ENCODE results near the gene C9orf43. TPM values are rescaled to one million over a fixed set of nuclear protein-coding genes. Genes with fewer than 3 reads are reported as not detected.

The C9orf43 gene
- total RNA-seq, 4 donors from 2014 or later, result 0.34 to 0.75 (median 0.66) TPM

DNA sequence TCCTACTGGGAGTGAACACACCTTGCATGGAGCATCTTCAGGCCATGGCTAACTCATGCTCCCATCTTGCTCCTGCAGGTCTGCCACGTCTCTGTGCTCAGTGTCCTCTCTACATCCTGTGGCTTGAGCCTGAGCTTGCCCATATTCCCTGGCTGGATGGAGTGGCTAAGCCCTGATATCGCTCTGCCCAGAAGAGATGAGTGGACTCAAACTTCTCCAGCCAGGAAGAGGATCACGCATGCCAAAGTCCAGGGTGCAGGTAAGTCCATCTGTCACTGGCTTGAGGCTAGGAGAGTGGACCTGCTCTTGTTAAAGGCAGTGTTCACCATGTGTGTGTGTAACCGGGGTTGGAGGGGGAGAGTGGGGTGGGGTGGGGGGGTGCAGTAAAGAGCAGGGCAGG lies 51.4 kb downstream of the C9orf43 start:
- TF ChIP-seq, protein P1, sequence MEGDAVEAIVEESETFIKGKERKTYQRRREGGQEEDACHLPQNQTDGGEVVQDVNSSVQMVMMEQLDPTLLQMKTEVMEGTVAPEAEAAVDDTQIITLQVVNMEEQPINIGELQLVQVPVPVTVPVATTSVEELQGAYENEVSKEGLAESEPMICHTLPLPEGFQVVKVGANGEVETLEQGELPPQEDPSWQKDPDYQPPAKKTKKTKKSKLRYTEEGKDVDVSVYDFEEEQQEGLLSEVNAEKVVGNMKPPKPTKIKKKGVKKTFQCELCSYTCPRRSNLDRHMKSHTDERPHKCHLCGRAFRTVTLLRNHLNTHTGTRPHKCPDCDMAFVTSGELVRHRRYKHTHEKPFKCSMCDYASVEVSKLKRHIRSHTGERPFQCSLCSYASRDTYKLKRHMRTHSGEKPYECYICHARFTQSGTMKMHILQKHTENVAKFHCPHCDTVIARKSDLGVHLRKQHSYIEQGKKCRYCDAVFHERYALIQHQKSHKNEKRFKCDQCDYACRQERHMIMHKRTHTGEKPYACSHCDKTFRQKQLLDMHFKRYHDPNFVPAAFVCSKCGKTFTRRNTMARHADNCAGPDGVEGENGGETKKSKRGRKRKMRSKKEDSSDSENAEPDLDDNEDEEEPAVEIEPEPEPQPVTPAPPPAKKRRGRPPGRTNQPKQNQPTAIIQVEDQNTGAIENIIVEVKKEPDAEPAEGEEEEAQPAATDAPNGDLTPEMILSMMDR (IDR thresholded peaks at IDR 0.05; ENCODE audit: low read depth), result no peak

GRCh38 chr9:113462781-113463286 lies 52.3 kb downstream of the C9orf43 start:
- TF ChIP-seq, protein P1 (IDR thresholded peaks at IDR 0.05; ENCODE audit: low read depth), result no peak

DNA sequence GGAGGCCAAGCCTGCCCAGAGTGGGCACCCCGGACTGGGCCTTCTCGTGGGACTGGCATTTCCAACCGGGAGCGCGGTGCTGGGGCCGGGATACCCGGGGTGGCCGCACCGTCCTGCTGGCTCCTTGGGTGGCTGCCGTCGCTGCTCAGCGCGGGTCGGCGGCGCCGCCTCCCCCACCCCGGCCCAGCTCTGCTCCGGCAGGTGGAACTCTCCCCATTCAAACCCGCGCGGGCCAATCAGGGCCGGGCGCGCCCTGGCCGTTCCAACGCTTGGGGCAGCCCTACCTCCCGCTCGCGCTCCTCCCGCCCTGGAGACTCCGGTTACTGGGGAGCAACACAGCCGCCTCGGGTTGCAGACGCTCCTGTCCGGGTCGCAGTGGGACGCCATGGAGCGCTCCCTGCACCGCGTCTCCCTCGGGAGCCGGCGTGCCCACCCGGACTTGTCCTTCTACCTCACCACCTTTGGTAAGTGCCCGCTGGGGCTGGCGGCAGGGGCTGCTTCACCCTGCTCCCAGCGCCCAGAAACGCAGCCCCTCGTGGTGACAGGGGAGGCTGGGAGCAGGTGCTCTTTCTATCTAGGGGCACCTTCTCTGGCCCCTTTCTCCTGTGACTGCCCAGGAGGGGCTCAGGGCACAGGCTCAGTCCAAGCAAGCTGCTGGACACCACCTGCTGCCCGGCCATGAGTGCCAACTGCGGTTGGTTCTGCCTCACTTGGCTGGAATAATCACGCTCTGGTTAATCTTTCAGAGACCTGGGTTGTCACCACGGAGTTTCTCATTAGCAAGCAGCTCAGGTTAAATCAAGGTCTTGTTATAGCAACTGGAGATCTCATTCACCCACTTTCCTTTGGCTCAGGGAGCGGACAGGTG lies 53.1 kb downstream of the C9orf43 start, which contains the start of gene RGS3:
Gene RGS3 (plus strand): TSS at position 310 of the 868 bp plus-strand sequence. CDS start 76 bp downstream, at position 386.
- TF ChIP-seq, protein P1 (IDR thresholded peaks at IDR 0.05; ENCODE audit: low read depth), result no peak

GRCh38 chr9:113464286-113464660 lies 53.7 kb downstream of the C9orf43 start:
- TF ChIP-seq, protein P1 (IDR thresholded peaks at IDR 0.05; ENCODE audit: low read depth), result no peak

GRCh38 chr9:113465599-113466140 lies 55.1 kb downstream of the C9orf43 start:
- TF ChIP-seq, protein P1 (IDR thresholded peaks at IDR 0.05; ENCODE audit: low read depth), result no peak

- TF ChIP-seq, protein P1 (IDR thresholded peaks at IDR 0.05; ENCODE audit: low read depth), result no peak
These were observed 56.6 kb downstream of the C9orf43 start for GRCh38 chr9:113467183-113467582.
